HAP-1 (cell line): Measurements from ENCODE around the gene ING5.
"Not testable (repeated sequence)": the region's sequence is repeated elsewhere in the genome, so short reads cannot be mapped to it uniquely, and the experiment has no call there.

Experiments used
- DNase-seq, 2 experiments: peaks; one replicate each; pipeline ENCODE4 v3.0.0-alpha.2; 2016 to 2020; ENCODE audit warnings: low spot score in 2 of 2
- H3K27me3 ChIP-seq: fragments of 250-450 bp; sonication (Bioruptor Pico); 2 replicates; pipeline ENCODE4 v1.5.1; 2020; ENCODE audit warnings: low read depth, mild to moderate bottlenecking, moderate library complexity
- H3K36me3 ChIP-seq: fragments of 250-450 bp; sonication (Bioruptor Pico); replicated peaks from 2 replicates; pipeline ENCODE4 v1.5.1; 2020; ENCODE audit warnings: mild to moderate bottlenecking
- H3K4me1 ChIP-seq: fragments of 250-450 bp; sonication (Bioruptor Pico); 2 replicates; pipeline ENCODE4 v1.5.1; 2020; ENCODE audit warnings: mild to moderate bottlenecking
- H3K4me3 ChIP-seq: fragments of 250-450 bp; sonication (Bioruptor Pico); 2 replicates; pipeline ENCODE4 v1.5.1; 2020; ENCODE audit warnings: mild to moderate bottlenecking, moderate library complexity
- H3K9me3 ChIP-seq: fragments of 250-450 bp; sonication (Bioruptor Pico); 2 replicates; pipeline ENCODE4 v1.5.1; 2020; ENCODE audit warnings: mild to moderate bottlenecking, moderate library complexity
- in situ Hi-C: fragments of 300-500 bp; cut with MboI; formaldehyde crosslinking; loops from 3 replicates; pipeline ENCODE4 v1.14.3; 2020; ENCODE audit warnings: low sequenced_read_pairs, inconsistent platforms, mixed read lengths

ING5 gene

DNA sequence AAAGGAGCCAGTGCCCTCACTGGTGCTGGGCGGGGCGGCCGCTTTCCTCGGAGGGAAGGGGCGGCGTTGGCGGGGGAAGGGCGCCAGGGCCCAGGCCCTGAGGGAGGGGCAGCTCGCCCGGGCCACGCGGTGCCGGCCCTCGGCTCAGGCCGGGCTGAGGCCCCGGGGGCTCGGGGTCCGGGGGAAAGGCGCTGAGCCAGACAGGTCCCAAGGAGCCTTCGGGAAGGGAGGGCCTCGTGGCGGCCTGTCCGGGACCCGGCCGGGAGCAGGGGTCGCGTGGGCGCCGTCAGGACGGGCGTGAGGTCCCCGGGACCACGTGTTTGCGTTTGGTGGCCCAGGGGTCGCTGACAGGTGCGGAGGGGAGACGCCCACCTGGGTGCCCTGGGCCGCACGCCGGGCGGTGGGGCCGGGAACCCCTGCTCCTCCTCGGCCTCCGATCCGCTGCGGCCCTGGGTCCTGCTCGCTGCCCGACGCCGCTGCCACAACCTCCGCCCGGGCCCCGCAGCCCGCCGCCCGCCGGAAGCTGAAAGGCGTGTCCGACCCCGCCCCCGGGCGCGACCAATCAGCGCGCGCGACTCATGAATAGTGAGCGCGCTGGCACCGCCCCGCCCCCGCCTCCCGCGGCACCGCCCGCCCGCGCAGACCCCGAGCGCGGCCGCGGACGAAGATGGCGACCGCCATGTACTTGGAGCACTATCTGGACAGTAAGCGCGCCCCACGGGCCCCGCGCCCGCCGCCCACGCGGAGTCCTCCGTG lies at the start of gene ING5:
Gene ING5, plus strand, starts transcription at position 641 of the 756 bp plus-strand sequence. Its CDS starts 27 bp downstream, at position 668.
- H3K36me3 ChIP-seq: peaks cover 21% of the 10 kb centered on the region
- peak; percentile 82 to 96 for DNase-seq
- H3K4me3 ChIP-seq: peak within 1 kb of the TSS; percentile 82
- in situ Hi-C loops: no loop called here
- H3K9me3 ChIP-seq: no peaks in the 10 kb centered on the region
- H3K4me1 ChIP-seq: peaks cover 14% of the 10 kb centered on the region
- no peaks in the 10 kb centered on the region for H3K27me3 ChIP-seq

- Histone ChIP-seq H3K9me3 (no peaks in the 10 kb centered on the region), H3K36me3 (peaks cover 38% of the 10 kb centered on the region), H3K4me3 (no peak overlapping the region), H3K4me1 (no peaks in the 10 kb centered on the region), H3K27me3 (no peaks in the 10 kb centered on the region)
- no peak for DNase-seq
- in situ Hi-C loops: loop anchor here (25.0 kb wide), 1 partner anchor 790 kb away; the partner anchor contains the start of gene AGXT
Observed at GRCh38 chr2:241652142-241652541, 49.7 kb upstream of the ING5 start.

- in situ Hi-C loops: loop anchor here (25.0 kb wide), 1 partner anchor 790 kb away; the partner anchor contains the start of gene AGXT
- Histone ChIP-seq H3K9me3 (no peaks in the 10 kb centered on the region), H3K36me3 (peaks cover 42% of the 10 kb centered on the region)
Observed at GRCh38 chr2:241652722-241653121, 49.1 kb upstream of the ING5 start.

DNA sequence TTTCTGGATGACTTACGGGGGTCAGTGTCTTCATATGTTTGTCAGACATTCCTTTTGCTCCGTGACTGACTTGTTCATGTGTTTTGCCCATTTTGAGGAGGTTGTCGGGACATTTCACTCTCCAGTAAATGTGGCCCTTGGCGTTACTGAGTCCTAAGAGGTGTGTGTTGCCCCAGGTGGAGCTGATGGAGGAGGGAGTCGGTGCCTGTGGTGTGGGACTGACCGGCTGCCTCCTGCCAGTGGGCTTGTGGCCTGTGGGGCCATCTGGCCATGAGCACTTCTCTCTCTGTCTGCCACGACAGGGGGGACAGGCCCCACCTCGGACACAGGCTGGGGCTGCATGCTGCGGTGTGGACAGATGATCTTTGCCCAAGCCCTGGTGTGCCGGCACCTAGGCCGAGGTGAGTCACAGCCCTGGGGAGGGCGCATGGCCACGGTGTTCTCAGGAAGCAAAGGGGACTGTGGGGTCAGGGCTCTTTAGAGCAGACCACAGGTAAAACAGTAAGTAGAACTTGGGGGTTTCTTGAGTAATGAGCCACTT lies 48.6 kb upstream of the ING5 start:
- Histone ChIP-seq H3K4me3 (no peak overlapping the region), H3K36me3 (peaks cover 43% of the 10 kb centered on the region), H3K4me1 (no peaks in the 10 kb centered on the region), H3K9me3 (no peaks in the 10 kb centered on the region), H3K27me3 (no peaks in the 10 kb centered on the region)
- in situ Hi-C loops: loop anchor here (25.0 kb wide), 1 partner anchor 791 kb away; the partner anchor contains the start of gene AGXT
- no peak for DNase-seq

More at GRCh38 chr2:241652722-241653121, 49.1 kb upstream of the ING5 start:
- no peaks in the 10 kb centered on the region for H3K27me3 ChIP-seq
- no peak overlapping the region for H3K4me3 ChIP-seq
- H3K4me1 ChIP-seq: no peaks in the 10 kb centered on the region
- DNase-seq: no peak

DNA sequence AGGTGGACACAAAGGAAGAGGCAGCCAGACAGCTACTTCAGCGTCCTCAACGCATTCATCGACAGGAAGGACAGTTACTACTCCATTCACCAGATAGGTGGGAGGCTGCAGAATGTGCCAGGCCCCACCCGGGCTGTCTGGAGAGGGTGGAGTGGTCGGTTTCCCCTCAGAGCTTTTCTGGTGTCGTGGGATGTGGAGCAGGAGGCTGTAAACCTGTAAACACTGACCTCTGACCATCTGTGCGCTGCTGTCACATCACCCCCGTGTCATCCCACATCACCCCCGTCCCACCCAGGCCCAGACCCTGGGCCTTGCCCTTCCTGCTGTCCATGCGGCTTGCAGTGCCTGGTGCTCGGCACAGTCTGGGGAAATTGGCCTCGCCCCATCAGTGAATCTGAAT lies 47.3 kb upstream of the ING5 start:
- no peaks in the 10 kb centered on the region for H3K4me1 ChIP-seq
- no peaks in the 10 kb centered on the region for H3K9me3 ChIP-seq
- in situ Hi-C loops: loop anchor here (25.0 kb wide), 1 partner anchor 792 kb away; the partner anchor contains the start of gene AGXT
- H3K4me3 ChIP-seq: no peak overlapping the region
- peaks cover 54% of the 10 kb centered on the region for H3K36me3 ChIP-seq
- no peak for DNase-seq
- H3K27me3 ChIP-seq: no peaks in the 10 kb centered on the region

DNA sequence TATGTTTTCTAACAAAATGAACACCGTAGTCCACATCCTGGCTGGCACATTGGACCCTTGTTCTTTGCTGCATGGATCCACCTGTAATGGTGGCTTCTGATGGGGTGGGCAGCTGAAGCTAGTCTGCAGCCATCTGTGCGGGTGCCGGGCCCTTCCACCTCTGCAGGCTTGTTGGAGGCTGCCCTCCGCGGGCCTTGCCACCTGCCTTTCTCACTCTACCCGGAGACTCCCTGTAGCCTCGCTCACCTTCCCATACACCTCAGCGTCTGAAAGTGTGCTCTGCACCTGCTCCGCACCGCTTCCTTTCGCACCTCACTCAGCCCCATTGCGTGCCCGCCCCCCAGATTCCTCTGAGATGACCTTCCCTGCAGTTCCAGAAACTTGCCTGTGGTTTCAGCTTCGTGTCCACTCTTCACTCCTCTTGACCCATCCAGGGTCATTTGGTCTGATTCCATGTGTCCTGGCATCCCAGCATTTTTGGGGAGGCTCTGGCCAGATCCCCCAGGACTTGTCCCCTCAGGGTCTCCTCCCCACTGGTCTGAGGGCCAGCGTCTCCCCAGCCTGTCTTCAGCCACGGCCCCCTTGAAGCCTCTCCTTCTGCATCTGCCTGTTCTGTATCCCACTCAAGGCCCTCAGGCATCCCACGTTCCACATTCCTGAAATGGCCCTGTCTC lies 46.2 kb upstream of the ING5 start:
- Histone ChIP-seq H3K4me1 (no peaks in the 10 kb centered on the region), H3K27me3 (no peaks in the 10 kb centered on the region), H3K36me3 (peaks cover 63% of the 10 kb centered on the region), H3K9me3 (no peaks in the 10 kb centered on the region), H3K4me3 (no peak overlapping the region)
- in situ Hi-C loops: loop anchor here (25.0 kb wide), 1 partner anchor 793 kb away; the partner anchor contains the start of gene AGXT
- no peak for DNase-seq

DNA sequence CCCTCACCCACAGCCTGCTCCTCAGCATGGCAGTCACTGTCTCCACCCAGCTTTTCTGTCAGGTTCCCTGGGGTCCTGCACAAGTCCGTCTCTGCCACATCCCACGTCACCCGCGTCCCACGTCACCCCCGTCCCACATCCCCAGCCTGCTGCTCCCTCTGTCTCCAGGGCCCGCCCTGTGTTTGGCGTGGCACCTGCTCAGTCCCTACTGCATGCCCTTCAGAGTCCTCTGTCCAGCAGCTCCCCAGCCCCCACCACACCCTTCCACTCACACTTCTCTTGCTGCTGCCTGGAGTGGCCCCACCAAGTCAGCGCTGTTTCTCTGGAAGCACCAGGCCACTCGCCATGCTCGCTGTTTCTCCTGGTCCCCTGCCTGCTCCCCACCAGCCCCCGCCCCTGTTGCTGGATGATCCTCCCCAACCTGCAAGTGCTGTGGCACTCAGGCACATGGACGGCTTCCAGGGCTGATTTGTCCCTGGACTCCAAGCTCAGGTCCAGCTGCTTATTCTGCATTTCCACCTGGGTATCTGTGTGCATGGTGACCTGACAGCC lies 45.6 kb upstream of the ING5 start:
- in situ Hi-C loops: loop anchor here (25.0 kb wide), 1 partner anchor 794 kb away; the partner anchor contains the start of gene AGXT
- Histone ChIP-seq H3K4me1 (no peaks in the 10 kb centered on the region), H3K36me3 (peaks cover 57% of the 10 kb centered on the region), H3K9me3 (no peaks in the 10 kb centered on the region), H3K4me3 (no peak overlapping the region), H3K27me3 (no peaks in the 10 kb centered on the region)
- no peak for DNase-seq

GRCh38 chr2:241657786-241658254 lies 44.0 kb upstream of the ING5 start:
- Histone ChIP-seq H3K4me1 (no peaks in the 10 kb centered on the region), H3K36me3 (peaks cover 42% of the 10 kb centered on the region), H3K27me3 (no peaks in the 10 kb centered on the region), H3K9me3 (no peaks in the 10 kb centered on the region), H3K4me3 (no peak overlapping the region)
- DNase-seq: no peak
- in situ Hi-C loops: loop anchor here (25.0 kb wide), 1 partner anchor 796 kb away; the partner anchor contains the start of gene AGXT

DNA sequence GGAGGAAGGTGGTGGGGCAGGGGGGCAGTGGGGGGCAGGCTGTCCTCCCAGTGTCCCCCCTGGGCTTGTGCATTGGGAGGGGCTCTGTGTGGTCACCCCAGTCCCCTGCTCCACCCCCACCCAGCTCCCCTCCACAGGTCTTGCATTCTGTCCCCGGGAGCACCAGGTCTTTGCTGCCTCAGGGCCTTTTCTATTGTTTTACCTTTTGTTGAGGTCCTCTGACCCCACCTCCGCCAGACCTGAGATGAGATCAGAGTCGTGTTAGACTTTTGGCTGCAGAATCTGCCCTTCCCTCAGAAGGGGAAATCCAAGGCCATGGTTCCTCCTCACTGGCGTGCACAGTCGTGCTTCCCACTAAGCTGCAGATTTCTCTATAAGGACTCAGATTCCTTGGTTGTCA lies 43.5 kb upstream of the ING5 start:
- Histone ChIP-seq H3K4me1 (no peaks in the 10 kb centered on the region), H3K27me3 (no peaks in the 10 kb centered on the region), H3K36me3 (peaks cover 37% of the 10 kb centered on the region), H3K4me3 (no peak overlapping the region), H3K9me3 (no peaks in the 10 kb centered on the region)
- no peak for DNase-seq
- in situ Hi-C loops: loop anchor here (25.0 kb wide), 1 partner anchor 796 kb away; the partner anchor contains the start of gene AGXT

DNA sequence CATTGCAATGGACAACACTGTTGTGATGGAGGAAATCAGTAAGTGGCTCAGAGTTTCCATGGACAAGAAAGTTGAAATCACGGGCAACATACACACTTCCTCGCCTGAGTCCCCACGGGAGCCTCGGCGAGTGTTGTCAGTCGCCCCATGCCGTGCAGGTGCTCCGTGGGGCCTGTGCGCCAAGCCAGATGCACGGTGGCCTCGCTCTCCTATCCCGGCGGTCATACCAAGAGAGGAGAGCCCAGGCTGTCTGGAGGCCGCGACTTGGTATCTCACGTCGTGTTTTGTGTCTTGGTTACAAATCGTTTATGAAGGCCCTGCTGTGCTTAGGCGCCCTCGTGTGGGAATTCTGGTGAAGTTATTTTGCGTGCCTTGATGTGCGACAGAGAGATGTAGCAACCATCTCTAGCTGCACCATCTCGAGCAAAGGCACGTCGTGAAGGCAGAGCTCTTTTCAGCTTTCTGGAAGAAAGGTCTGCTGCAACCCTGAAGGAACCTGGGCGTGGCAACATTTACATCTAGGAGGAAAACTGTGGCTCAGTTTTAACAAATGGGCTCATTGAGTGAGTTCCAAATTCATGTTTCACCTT lies 42.6 kb upstream of the ING5 start:
- Histone ChIP-seq H3K36me3 (peaks cover 37% of the 10 kb centered on the region), H3K4me3 (no peak overlapping the region), H3K9me3 (no peaks in the 10 kb centered on the region), H3K27me3 (no peaks in the 10 kb centered on the region), H3K4me1 (no peaks in the 10 kb centered on the region)
- peak; percentile 56 to 74 for DNase-seq
- in situ Hi-C loops: loop anchor here (25.0 kb wide), 1 partner anchor 797 kb away; the partner anchor contains the start of gene AGXT

DNA sequence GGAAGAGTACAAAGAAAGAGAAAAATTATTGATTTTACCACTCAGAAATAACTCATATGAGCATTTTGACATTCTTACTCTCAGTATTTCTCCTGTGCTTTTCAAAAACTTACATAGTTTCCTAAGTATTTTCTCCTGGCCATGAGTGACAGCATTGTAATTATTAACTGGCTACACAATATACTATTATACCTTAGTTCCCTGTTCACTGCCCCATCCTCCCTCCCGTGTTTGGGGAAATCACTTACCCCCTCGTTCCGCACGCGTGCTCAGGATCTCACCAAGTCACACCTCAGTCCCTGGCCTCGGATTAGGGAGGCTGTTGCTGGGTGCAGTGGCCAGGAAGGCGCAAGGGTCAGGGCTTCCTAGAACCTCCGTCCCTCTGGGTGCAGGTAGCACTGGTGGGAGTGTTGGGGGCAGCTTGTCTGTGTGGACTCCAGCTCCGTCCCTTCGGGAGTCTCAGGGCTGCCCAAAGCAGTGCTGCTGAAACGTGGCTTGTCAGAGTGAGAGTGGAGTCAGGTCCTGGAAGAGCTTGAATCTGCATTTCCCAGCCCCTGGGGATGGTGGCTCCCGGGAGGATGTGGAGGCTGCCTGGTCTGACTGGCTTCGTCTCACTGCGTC lies 41.1 kb upstream of the ING5 start:
- Histone ChIP-seq H3K27me3 (no peaks in the 10 kb centered on the region), H3K4me3 (no peak overlapping the region), H3K36me3 (peaks cover 26% of the 10 kb centered on the region), H3K9me3 (no peaks in the 10 kb centered on the region), H3K4me1 (no peaks in the 10 kb centered on the region)
- in situ Hi-C loops: loop anchor here (25.0 kb wide), 1 partner anchor 798 kb away; the partner anchor contains the start of gene AGXT
- no peak for DNase-seq

DNA sequence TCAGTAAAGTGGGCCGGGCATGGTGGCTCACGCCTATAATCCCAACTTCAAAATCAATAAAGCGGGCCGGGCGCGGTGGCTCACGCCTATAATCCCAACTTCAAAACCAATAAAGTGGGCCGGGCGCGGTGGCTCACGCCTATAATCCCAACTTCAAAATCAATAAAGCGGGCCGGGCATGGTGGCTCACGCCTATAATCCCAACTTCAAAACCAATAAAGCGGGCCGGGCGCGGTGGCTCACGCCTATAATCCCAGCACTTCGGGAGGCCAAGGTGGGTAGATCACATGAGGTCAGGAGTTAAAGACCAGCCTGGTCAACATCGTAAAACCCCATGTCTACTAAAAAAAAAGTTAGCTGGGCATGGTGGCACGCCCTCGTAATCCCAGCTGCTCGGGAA lies 39.1 kb upstream of the ING5 start:
- peaks cover 27% of the 10 kb centered on the region for H3K36me3 ChIP-seq
- not testable (repeated sequence) for H3K27me3 ChIP-seq, H3K4me3 ChIP-seq, H3K9me3 ChIP-seq, H3K4me1 ChIP-seq, DNase-seq
- in situ Hi-C loops: loop anchor here (25.0 kb wide), 1 partner anchor 800 kb away; the partner anchor contains the start of gene AGXT
